ENCODE measurements around the gene DACH2. TPM values are rescaled to one million over a fixed set of nuclear protein-coding genes. Genes with fewer than 3 reads are reported as not detected.

The DACH2 gene
- total RNA-seq, 4 donors from 2014 or later, result not detected

GRCh38 chrX:86133761-86134160 is 14.5 kb upstream of the DACH2 start:
- H3K27ac ChIP-seq, result no peak overlapping the region
- H3K27me3 ChIP-seq, result no peaks in the 10 kb centered on the region
- H3K36me3 ChIP-seq, result no peaks in the 10 kb centered on the region
- H3K9me3 ChIP-seq, result no peaks in the 10 kb centered on the region
- in situ Hi-C loops (cut with MboI; ENCODE audit: low sequenced_read_pairs in 4 of 4) (no loop called here), intact Hi-C loops (cut with DNase I; ENCODE audit: low total_unique reads) (no loop called here)
- no peak overlapping the region for H3K4me3 ChIP-seq
- DNase-seq, result no peak
- TF ChIP-seq CTCF (IDR thresholded peaks at IDR 0.05 in 4 of 5, conservative IDR thresholded peaks at IDR 0.05 in 1 of 5) (peak in 1 of 5 experiments; percentile 52), POLR2A (IDR thresholded peaks at IDR 0.05) (no peak)
- no peaks in the 10 kb centered on the region for H3K4me1 ChIP-seq
- ATAC-seq, result no peak

- in situ Hi-C loops (cut with MboI; ENCODE audit: low sequenced_read_pairs in 4 of 4) (no loop called here), intact Hi-C loops (cut with DNase I; ENCODE audit: low total_unique reads) (no loop called here)
- no peak overlapping the region for H3K4me3 ChIP-seq
- TF ChIP-seq CTCF (IDR thresholded peaks at IDR 0.05 in 4 of 5, conservative IDR thresholded peaks at IDR 0.05 in 1 of 5) (no peak), POLR2A (IDR thresholded peaks at IDR 0.05) (no peak)
- ATAC-seq (no peak), DNase-seq (no peak)
- no peak overlapping the region for H3K27ac ChIP-seq
- no peaks in the 10 kb centered on the region for H3K36me3 ChIP-seq
- H3K27me3 ChIP-seq, result no peaks in the 10 kb centered on the region
- H3K9me3 ChIP-seq, result no peaks in the 10 kb centered on the region
- H3K4me1 ChIP-seq, result no peaks in the 10 kb centered on the region
These were observed 11.2 kb upstream of the DACH2 start for GRCh38 chrX:86137071-86137470.

- DNase-seq (no peak), ATAC-seq (no peak)
- Histone ChIP-seq H3K9me3 (no peaks in the 10 kb centered on the region), H3K27ac (no peak overlapping the region), H3K4me1 (no peaks in the 10 kb centered on the region), H3K27me3 (peaks cover 0 to 4% (median 0%) of the 10 kb centered on the region in 3 donors), H3K4me3 (no peak overlapping the region), H3K36me3 (no peaks in the 10 kb centered on the region)
- in situ Hi-C loops (cut with MboI; ENCODE audit: low sequenced_read_pairs in 4 of 4), result no loop called here
- intact Hi-C loops (cut with DNase I; ENCODE audit: low total_unique reads), result no loop called here
- TF ChIP-seq POLR2A (IDR thresholded peaks at IDR 0.05) (no peak), CTCF (IDR thresholded peaks at IDR 0.05 in 4 of 5, conservative IDR thresholded peaks at IDR 0.05 in 1 of 5) (no peak)
These were observed 6.5 kb upstream of the DACH2 start for GRCh38 chrX:86141786-86142185.

- Histone ChIP-seq H3K4me3 (no peak overlapping the region), H3K27ac (no peak overlapping the region), H3K36me3 (no peaks in the 10 kb centered on the region), H3K27me3 (peaks cover 3 to 20% (median 7%) of the 10 kb centered on the region in 3 donors), H3K4me1 (peaks cover 0 to 2% of the 10 kb centered on the region in 2 donors), H3K9me3 (no peaks in the 10 kb centered on the region)
- intact Hi-C loops (cut with DNase I; ENCODE audit: low total_unique reads) (no loop called here), in situ Hi-C loops (cut with MboI; ENCODE audit: low sequenced_read_pairs in 4 of 4) (no loop called here)
- no peak for TF ChIP-seq POLR2A (IDR thresholded peaks at IDR 0.05)
- no peak for TF ChIP-seq CTCF (IDR thresholded peaks at IDR 0.05 in 4 of 5, conservative IDR thresholded peaks at IDR 0.05 in 1 of 5)
- DNase-seq, result no peak
- ATAC-seq, result no peak
These were observed 2.1 kb upstream of the DACH2 start for GRCh38 chrX:86146102-86146501.

- peaks cover 3 to 25% (median 5%) of the 10 kb centered on the region in 3 donors for H3K27me3 ChIP-seq
- DNase-seq (no peak), ATAC-seq (no peak)
- H3K9me3 ChIP-seq, result no peaks in the 10 kb centered on the region
- peaks cover 0 to 2% of the 10 kb centered on the region in 2 donors for H3K4me1 ChIP-seq
- in situ Hi-C loops (cut with MboI; ENCODE audit: low sequenced_read_pairs in 4 of 4) (no loop called here), intact Hi-C loops (cut with DNase I; ENCODE audit: low total_unique reads) (no loop called here)
- TF ChIP-seq CTCF (IDR thresholded peaks at IDR 0.05 in 4 of 5, conservative IDR thresholded peaks at IDR 0.05 in 1 of 5) (no peak), POLR2A (IDR thresholded peaks at IDR 0.05) (no peak)
- H3K36me3 ChIP-seq, result no peaks in the 10 kb centered on the region
- peak overlapping the region; percentile 44 to 51 (median 48) for H3K4me3 ChIP-seq
- H3K27ac ChIP-seq, result no peak overlapping the region
These were observed 343 bp downstream of the DACH2 start for GRCh38 chrX:86148594-86148993.
